Measurements from ENCODE around the gene PNMA5.
"Not testable (repeated sequence)": the region's sequence is repeated elsewhere in the genome, so short reads cannot be mapped to it uniquely, and the experiment has no call there.

The PNMA5 gene

GRCh38 chrX:152993933-152994332, at the start of gene PNMA5:
PNMA5 (minus strand) TSS chrX:152994116; CDS start chrX:152991598, 2,518 bp downstream.
- no peak for FAIRE-seq

DNA sequence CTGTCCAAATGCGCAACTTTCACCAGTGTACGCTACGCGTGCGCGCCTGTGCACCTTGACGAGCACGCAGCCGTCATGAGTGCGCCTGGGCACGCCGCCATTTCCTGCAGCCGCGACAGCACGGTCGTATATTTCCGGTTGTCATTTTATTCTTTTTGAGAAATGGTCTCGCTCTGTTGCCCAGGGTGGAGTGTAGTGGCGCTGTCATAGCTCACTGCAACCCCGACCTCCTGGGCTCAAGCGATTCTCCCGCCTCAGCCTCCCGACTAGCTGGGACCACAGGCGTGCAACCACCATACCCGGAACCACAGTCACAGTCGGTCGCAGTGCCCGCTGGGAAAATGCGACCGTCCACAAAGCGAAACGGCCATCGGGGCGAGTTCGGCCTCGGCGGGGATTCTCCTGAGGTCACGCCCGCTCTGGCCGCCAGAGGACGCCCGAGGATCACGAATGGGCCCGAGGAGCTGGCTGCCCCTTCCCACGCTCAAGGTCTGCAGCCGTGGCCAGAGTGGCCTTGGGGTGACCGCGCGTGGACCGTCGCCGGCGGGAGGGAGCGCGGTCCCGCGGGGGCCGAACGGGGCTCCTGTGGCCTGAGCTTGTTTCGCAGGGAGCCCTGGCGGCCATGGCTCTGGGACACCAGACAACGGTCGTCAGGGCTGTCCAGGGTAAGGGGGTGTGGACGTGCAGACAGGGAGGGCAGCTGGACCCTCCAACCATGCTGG, 38.6 kb upstream of the PNMA5 start:
- peak; percentile 6 for DNase-seq (ENCODE audit: low spot score)
- no peak for FAIRE-seq

More at GRCh38 chrX:152993933-152994332, at the start of gene PNMA5:
- no peak for DNase-seq (ENCODE audit: low spot score)

DNA sequence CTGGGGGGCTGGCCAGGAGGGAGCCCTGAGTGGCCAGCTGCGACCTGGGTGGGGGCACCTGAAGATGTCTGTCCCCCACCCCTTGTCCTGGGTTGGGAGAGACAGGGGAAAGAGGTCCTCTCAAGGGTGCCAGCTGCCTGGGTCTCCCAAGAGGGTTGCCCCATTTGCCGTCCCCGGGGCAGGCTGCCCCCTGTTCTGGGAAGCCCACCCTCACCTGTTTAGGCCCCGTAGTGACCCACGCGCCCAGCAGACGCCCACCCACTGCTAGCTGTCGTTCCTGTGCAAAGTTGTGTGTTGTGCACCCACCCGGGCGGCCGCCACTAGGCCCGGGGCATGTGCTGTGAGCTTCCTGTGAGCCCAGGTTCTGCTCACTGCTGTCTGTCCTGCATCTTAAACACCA, 36.9 kb upstream of the PNMA5 start:
- DNase-seq (ENCODE audit: low spot score) (no peak), FAIRE-seq (no peak)

- DNase-seq (ENCODE audit: low spot score) (no peak), FAIRE-seq (no peak)
Measured at GRCh38 chrX:153029875-153030274, 36.0 kb upstream of the PNMA5 start.

DNA sequence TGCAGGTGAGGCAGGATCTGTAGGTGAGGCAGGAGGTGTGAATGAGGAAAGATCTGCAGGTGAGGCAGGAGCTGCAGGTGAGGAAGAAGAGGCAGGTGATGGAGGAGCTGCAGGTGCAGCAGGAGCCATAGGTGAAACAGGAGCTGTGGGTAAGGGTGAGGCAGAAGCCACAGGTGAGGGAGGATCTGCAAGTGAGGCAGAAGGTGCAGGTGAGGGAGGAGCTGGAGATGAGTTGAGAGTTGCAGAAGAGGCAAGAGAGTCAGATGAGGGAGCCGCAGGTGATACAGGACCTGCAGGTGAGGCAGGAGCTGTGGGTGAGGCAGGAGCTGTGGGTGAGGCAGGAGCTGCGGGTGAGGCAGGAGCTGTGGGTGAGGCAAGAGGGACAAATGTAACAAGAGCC, 35.2 kb upstream of the PNMA5 start:
- DNase-seq (ENCODE audit: low spot score) (no peak), FAIRE-seq (no peak)

DNA sequence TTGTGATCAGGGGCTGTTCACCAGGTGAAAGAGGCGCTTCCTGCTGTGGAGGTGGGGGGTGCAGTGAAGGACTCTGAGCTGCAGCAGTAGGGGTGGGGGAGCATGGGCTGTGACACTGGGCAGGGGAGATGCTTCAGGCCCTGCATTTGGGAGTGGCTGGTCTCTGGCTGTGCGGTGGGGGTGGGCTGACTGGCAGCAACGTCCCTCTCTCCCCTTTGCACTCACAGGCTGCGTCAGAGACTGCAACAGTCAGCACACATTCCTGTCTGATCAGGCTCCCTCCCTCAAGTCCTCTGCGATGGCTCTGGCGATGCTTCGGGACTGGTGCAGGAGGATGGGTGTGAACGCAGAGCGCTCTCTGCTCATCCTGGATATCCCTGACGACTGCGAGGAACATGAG, 34.6 kb upstream of the PNMA5 start:
- not testable (repeated sequence) for FAIRE-seq; DNase-seq (ENCODE audit: low spot score)

DNA sequence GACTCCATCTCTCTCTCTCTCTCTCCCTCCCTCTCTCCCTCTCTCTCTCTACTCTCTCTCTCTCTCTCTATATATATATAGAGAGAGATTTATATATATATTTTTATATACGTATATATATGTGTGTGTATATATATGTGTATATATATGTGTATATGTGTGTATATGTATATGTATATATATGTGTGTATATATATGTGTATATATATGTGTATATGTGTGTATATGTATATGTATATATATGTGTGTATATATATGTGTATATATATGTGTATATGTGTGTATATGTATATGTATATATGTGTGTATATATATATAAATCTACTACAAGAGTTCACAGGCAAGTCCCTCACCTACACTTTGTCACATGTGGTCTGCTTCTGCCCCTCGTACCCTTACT, 32.6 kb upstream of the PNMA5 start:
- FAIRE-seq, result not testable (repeated sequence)

DNA sequence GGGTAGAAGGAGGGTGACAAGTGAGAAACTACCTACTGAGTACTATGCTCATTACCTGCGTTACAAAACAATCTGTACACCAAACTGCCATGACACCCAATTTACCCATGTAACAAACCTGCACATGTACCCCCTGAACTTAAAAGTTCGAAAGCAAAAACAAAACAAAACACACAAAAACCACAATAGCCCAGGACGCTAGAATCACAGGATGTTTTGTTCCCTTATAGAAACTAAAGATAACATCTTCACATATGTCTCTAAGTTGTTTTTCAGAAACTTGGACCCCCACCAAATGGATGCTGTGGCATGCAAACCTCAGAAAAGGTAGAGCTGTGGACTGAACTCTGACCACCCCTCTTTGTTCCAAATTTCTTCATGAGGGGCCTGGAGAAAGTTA, 25.2 kb upstream of the PNMA5 start:
- FAIRE-seq (no peak), DNase-seq (ENCODE audit: low spot score) (no peak)

More for the DNA sequence above, 32.6 kb upstream of the PNMA5 start:
- DNase-seq (ENCODE audit: low spot score), result not testable (repeated sequence)

GRCh38 chrX:153017174-153017573, 23.3 kb upstream of the PNMA5 start:
- FAIRE-seq; DNase-seq (ENCODE audit: low spot score): not testable (repeated sequence)

DNA sequence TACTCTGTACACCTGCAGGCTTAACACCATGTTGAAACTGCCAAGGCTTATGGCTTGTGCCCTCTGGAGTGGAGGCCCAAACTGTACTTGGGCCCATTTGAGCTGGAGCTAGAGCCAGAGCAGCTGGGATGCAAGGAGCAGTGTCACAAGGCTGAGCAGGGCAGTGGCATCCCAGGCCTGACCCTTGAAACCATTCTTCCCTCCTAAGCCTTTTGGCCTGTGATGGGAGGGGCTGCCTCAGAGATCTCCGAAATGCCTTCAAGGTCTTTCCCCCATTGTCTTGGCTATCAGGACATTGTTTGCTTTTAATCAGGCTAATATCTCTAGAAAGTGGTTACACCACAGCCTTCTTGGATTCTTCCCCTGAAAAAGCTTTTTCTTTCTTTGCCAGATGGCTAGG, 10.9 kb upstream of the PNMA5 start:
- no peak for DNase-seq (ENCODE audit: low spot score)
- no peak for FAIRE-seq

DNA sequence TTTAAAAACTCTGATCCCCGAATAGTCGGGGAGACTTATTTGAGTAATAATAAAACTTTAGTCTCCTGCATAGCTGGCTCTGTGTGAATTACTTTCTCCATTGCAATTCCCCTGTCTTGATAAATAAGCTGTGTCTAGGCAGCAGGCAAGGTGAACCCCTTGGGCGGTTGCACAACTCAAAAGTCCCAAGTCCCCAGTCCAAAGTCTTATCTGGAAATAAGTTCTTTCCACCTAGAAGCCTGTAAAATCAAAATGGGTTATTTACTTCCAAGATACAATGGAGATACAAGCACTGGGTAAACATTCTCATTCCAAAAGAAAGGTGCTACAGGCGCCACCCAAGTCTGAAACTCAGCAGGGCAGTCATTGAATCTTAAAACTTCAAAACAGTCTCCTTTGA, 10.1 kb upstream of the PNMA5 start:
- FAIRE-seq (no peak), DNase-seq (ENCODE audit: low spot score) (no peak)

GRCh38 chrX:153002182-153002581, 8.3 kb upstream of the PNMA5 start:
- DNase-seq (ENCODE audit: low spot score); FAIRE-seq: not testable (repeated sequence)

- FAIRE-seq, result no peak
- DNase-seq (ENCODE audit: low spot score), result no peak
Measured at GRCh38 chrX:152997337-152997736, 3.4 kb upstream of the PNMA5 start.

DNA sequence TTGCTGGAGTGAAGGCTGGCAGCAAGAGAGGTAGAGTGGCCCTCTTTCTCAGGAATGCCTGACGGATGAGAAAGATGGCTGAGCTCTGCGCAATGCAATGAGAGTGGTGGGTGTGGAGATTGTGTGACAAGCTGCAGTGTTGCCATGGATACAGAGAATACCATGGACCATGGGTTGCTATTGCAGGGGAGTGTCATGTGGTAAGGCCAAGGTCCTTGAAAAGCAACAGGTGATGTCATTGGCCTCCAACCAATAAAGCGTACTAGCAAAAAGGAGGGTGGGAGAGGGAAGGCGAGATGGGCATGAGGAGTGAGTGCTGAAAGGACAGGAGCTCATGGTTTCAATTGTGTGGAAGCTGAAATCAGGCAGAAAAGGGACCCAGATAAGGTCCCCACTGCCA, 1.8 kb downstream of the PNMA5 start:
- no peak for DNase-seq (ENCODE audit: low spot score)
- FAIRE-seq, result no peak

GRCh38 chrX:152991123-152991522, 2.8 kb downstream of the PNMA5 start:
- FAIRE-seq, result no peak

GRCh38 chrX:152989292-152989658, 4.6 kb downstream of the PNMA5 start:
- FAIRE-seq (no peak), DNase-seq (ENCODE audit: low spot score) (no peak)

More at GRCh38 chrX:152991123-152991522, 2.8 kb downstream of the PNMA5 start:
- DNase-seq (ENCODE audit: low spot score), result no peak

DNA sequence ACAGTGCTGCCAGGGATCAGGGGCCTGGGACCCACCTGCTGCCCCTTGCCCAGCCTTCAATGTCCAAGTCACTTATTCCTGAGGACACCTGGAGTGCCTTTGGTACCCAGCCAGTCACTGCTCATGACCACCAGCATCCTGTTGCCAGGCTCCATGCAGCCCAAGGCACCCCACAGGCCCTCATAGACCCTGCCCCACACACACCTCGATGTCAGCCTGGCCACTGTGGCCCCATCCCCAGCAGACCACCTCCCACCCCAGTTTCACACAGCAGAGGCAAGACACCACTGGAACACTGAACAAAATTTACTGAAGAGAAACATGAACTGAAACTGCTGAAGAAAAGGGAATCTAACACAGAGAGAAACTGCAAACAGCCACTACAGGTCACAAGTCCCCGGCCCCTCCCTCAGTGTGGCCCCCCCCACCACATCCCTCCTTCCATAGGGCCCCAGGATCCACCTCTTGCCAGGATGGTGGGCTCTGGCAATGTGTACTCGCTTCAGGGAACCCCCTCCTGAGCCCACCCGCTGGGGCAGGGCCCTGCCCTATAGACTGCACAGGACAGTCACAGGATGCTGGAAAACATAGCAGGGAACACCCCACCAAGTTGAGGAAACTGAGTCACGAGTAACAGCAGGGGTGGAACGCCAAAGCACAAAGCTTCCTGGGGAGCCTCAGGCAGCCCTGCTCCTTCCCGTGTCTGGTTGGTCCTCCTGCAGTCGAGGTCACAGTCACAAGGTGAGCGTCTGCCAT, 5.2 kb downstream of the PNMA5 start:
- no peak for FAIRE-seq
- no peak for DNase-seq (ENCODE audit: low spot score)

GRCh38 chrX:152987801-152988200, 6.1 kb downstream of the PNMA5 start:
- FAIRE-seq (no peak), DNase-seq (ENCODE audit: low spot score) (no peak)

- not testable (repeated sequence) for FAIRE-seq; DNase-seq (ENCODE audit: low spot score)
Measured at GRCh38 chrX:152987156-152987555, 6.8 kb downstream of the PNMA5 start.

- not testable (repeated sequence) for DNase-seq (ENCODE audit: low spot score); FAIRE-seq
Measured at GRCh38 chrX:152985383-152985782, 8.5 kb downstream of the PNMA5 start.

DNA sequence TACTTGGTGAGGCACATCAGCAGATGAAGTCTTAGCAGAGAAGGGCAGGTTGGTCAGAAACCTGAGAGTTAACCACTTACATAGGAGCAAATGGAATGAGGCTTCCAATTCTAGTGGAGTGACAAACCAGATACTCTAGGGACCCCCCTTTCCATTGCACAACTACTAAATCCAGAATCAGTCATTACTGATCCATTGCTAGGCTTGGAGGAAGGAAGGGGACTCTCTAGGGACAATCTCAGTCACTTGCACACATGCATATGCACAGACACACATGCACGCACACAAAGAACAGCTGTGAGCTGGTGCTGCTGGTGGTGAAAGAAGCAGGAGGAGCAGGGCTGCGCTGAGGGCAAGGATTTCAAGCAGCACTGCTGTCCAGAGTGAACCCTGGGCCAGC, 25.7 kb downstream of the PNMA5 start:
- DNase-seq (ENCODE audit: low spot score) (no peak), FAIRE-seq (no peak)

DNA sequence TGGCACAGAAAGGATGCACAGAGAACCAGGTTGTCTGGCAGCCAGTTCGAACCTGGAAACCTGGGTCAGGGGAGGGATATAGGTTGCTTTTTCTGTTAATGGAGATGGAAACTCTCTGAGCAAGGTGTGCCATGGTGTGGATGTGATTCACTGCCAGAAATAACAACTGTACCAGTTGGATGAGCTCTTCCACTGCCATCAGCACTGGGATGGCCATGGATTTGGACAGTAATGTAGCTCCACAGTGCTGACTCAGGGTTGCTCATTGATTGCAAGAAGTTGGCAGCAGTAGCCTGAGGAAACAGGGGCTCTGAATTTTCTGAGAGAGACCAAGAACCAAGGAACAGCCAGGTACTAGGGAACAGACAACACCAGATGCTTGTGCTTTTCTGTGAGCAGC, 33.8 kb downstream of the PNMA5 start:
- DNase-seq (ENCODE audit: low spot score) (no peak), FAIRE-seq (no peak)

- no peak for FAIRE-seq
Measured at GRCh38 chrX:152959626-152960025, 34.3 kb downstream of the PNMA5 start.

More at GRCh38 chrX:152959626-152960025, 34.3 kb downstream of the PNMA5 start:
- no peak for DNase-seq (ENCODE audit: low spot score)
